SK-N-SH (cell line): ENCODE measurements around the gene COP1. TPM values are rescaled to one million over a fixed set of nuclear protein-coding genes. Genes with fewer than 3 reads are reported as not detected.

ENCODE experiments used
- CTCF ChIA-PET: fragments of 300-600, 350-600 bp; formaldehyde crosslinking; extraction: SDS; loops from one replicate; lab custom pipeline; 2021; lab: Yijun Ruan, JAX
- POLR2A ChIA-PET: fragments of 350-600 bp; sonication (Branson Sonifier 250); formaldehyde crosslinking; extraction: SDS; loops from one replicate; lab custom pipeline; 2020; ENCODE audit warnings: antibody characterized with exemption, inconsistent platforms; lab: Yijun Ruan, JAX
- DNase-seq: peaks from one replicate; pipeline ENCODE4 v3.0.0; 2012
- H2AFZ ChIP-seq: fragments of 200-600 bp; sonication (generic); 2 replicates; pipeline ENCODE4 v1.8.1; 2016; ENCODE audit warnings: antibody characterized with exemption, mild to moderate bottlenecking, low read depth
- H3F3A ChIP-seq: fragments of 200-600 bp; sonication (generic); replicated peaks from 2 replicates; pipeline ENCODE3; 2016; ENCODE audit warnings: antibody characterized with exemption, mild to moderate bottlenecking; ENCODE audit not compliant: insufficient read depth
- H3K27ac ChIP-seq, 2 experiments: fragments of 200-500 bp in 1 of 2; fragments of 200-600 bp in 1 of 2; sonication (Bioruptor generic) in 1 of 2; sonication (generic), shearing (Covaris generic) in 1 of 2; 2 replicates each; pipeline versions ENCODE4 v1.5.1 to v1.6.1; 2014 to 2016; ENCODE audit warnings: low read depth in 2 of 2, inconsistent platforms in 1 of 2, low read length in 1 of 2, mild to moderate bottlenecking in 1 of 2, mixed read lengths in 1 of 2
- H3K27me3 ChIP-seq: fragments of 200-600 bp; sonication (generic), shearing (Covaris generic); 2 replicates; pipeline ENCODE4 v1.6.1; 2016; ENCODE audit warnings: mixed run types; ENCODE audit not compliant: insufficient read depth
- H3K36me3 ChIP-seq, 2 experiments: fragments of 200-500 bp in 1 of 2; fragments of 200-600 bp in 1 of 2; sonication (Bioruptor generic) in 1 of 2; sonication (generic) in 1 of 2; replicated peaks in 1 of 2; 2 replicates each; pipeline versions ENCODE3 to v1.5.1; 2014 to 2016; ENCODE audit warnings: low read length in 1 of 2, mild to moderate bottlenecking in 1 of 2; ENCODE audit not compliant: insufficient read depth in 2 of 2, control insufficient read depth in 1 of 2
- H3K4me1 ChIP-seq, 2 experiments: fragments of 200-500 bp in 1 of 2; fragments of 200-600 bp in 1 of 2; sonication (Bioruptor generic) in 1 of 2; sonication (generic), shearing (Covaris generic) in 1 of 2; 2 replicates each; pipeline versions ENCODE4 v1.5.1 to v1.6.1; 2014 to 2016; ENCODE audit warnings: low read depth in 1 of 2, low read length in 1 of 2, mixed run types in 1 of 2; ENCODE audit not compliant: insufficient read depth in 2 of 2, control insufficient read depth in 1 of 2
- H3K4me2 ChIP-seq: fragments of 200-600 bp; sonication (generic), shearing (Covaris generic); 2 replicates; pipeline ENCODE4 v1.6.1; 2017; ENCODE audit warnings: mixed run types
- H3K4me3 ChIP-seq, 2 experiments: fragments of 200-500 bp in 1 of 2; fragments of 200-600 bp in 1 of 2; sonication (Bioruptor generic) in 1 of 2; sonication (generic), shearing (Covaris generic) in 1 of 2; 2 replicates each; pipeline versions ENCODE4 v1.5.1 to v1.8.1; 2014 to 2016; ENCODE audit warnings: low read depth in 2 of 2, inconsistent platforms in 1 of 2, low read length in 1 of 2, mild to moderate bottlenecking in 1 of 2, mixed read lengths in 1 of 2, moderate library complexity in 1 of 2
- H3K79me2 ChIP-seq: fragments of 200-600 bp; sonication (generic); 2 replicates; pipeline ENCODE4 v1.8.1; 2017; ENCODE audit warnings: mild to moderate bottlenecking; ENCODE audit not compliant: insufficient read depth
- H3K9ac ChIP-seq: fragments of 200-600 bp; sonication (generic); 2 replicates; pipeline ENCODE4 v1.6.1; 2017; ENCODE audit warnings: mixed run types
- H3K9me2 ChIP-seq: fragments of 200-600 bp; sonication (generic); 2 replicates; pipeline ENCODE4 v1.6.1; 2017; ENCODE audit warnings: mixed run types
- H3K9me3 ChIP-seq: fragments of 200-600 bp; sonication (generic); 2 replicates; pipeline ENCODE4 v1.6.1; 2017; ENCODE audit warnings: mixed run types, mild to moderate bottlenecking, moderate library complexity
- H4K20me1 ChIP-seq: fragments of 200-600 bp; sonication (generic); 2 replicates; pipeline ENCODE4 v1.6.1; 2017; ENCODE audit warnings: mild to moderate bottlenecking, mixed run types; ENCODE audit not compliant: insufficient read depth
- CHD2 ChIP-seq: fragments of 150-350 bp; IDR thresholded peaks from 2 replicates; pipeline ENCODE4 v1.6.1; 2018; ENCODE audit warnings: low read length; ENCODE audit not compliant: partially characterized antibody
- EP300 ChIP-seq, 2 experiments: IDR thresholded peaks; 2 replicates each; pipeline versions ENCODE4 v1.4.0 to v1.6.1; 2012; ENCODE audit warnings: borderline replicate concordance in 1 of 2, low read depth in 1 of 2, low read length in 1 of 2
- EZH2phosphoT487 ChIP-seq: fragments of 200-600 bp; sonication (generic); IDR thresholded peaks from 2 replicates; pipeline ENCODE4 v1.6.1; 2017; ENCODE audit warnings: low read depth, mixed run types, mild to moderate bottlenecking, antibody characterized with exemption, moderate library complexity, borderline replicate concordance
- FOSL2 ChIP-seq: IDR thresholded peaks from 2 replicates; pipeline ENCODE4 v1.4.0; 2012; ENCODE audit warnings: low read depth, mild to moderate bottlenecking, moderate library complexity, borderline replicate concordance
- FOXJ3 ChIP-seq: sonication (generic); formaldehyde crosslinking; IDR thresholded peaks from 2 replicates; pipeline ENCODE4 v1.5.1; 2020; ENCODE audit warnings: mild to moderate bottlenecking, missing genetic modification reagents
- FOXM1 ChIP-seq: IDR thresholded peaks from 2 replicates; pipeline ENCODE4 v1.4.0; 2012; ENCODE audit warnings: low read depth, mild to moderate bottlenecking
- GATA2 ChIP-seq: sonication (generic); formaldehyde crosslinking; IDR thresholded peaks from 2 replicates; pipeline ENCODE4 v1.5.0; 2020; ENCODE audit warnings: mild to moderate bottlenecking, missing genetic modification reagents
- NFIC ChIP-seq: IDR thresholded peaks from 2 replicates; pipeline ENCODE4 v1.4.0; 2012; ENCODE audit warnings: borderline replicate concordance
- POLR2AphosphoS5 ChIP-seq: IDR thresholded peaks from 2 replicates; pipeline ENCODE4 v1.6.1; 2012; ENCODE audit warnings: low read depth, low read length
- SMC3 ChIP-seq: IDR thresholded peaks from 2 replicates; pipeline ENCODE4 v1.6.1; 2012; ENCODE audit warnings: low read depth, low read length, improper control_type of control experiment
- TAF1 ChIP-seq: IDR thresholded peaks from 2 replicates; pipeline ENCODE4 v1.6.1; 2012; ENCODE audit warnings: low read depth, mild to moderate bottlenecking, low read length, moderate library complexity, borderline replicate concordance
- TCF12 ChIP-seq: IDR thresholded peaks from 2 replicates; pipeline ENCODE4 v1.4.0; 2012
- YY1 ChIP-seq: IDR thresholded peaks from 2 replicates; pipeline ENCODE4 v1.4.0; 2012; ENCODE audit warnings: low read depth, mild to moderate bottlenecking
- WGBS: methylation state at CpG from one replicate; pipeline ENCODE4 v1.1.6; 2017; ENCODE audit warnings: low lambda C conversion rate; 5-methylcytosine and 5-hydroxymethylcytosine counted together
- polyA plus RNA-seq, 3 experiments: library from polyadenylated mRNA; depleted of rRNA; stranded (reverse); fragments of >200 nt; gene quantifications; 2 replicates each; pipeline ENCODE4 v1.2.3, GENCODE V29; 2012

COP1 gene
- polyA plus RNA-seq, 1 of the 3 experiments (the other 2 are of a cell fraction): 10.3 TPM

DNA sequence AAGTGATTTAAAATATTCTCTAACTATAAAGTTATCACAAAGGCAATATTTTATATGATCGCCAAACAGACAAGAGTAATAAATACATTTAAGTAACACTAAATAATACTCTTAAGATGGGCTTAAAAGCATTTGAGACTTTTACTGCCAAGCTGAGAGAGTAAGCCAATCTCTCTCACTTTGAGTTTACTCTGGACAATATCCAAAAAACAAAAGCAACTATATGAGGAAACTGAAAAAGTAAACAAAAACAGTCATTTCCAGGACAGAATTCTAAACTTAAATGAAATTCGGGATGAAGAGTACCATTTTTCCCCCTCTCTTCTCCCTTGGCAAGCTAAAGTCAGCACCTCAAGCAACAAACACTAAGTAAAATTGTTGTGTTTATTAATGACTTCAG lies 173.2 kb downstream of the COP1 start:
- DNase-seq: no peak
- CTCF ChIA-PET: no interaction called here
- H3K79me2 ChIP-seq: 0 out of 2 replicates have a peak, but pooled peaks cover 5% of the 10 kb centered on the region
- no peak overlapping the region for H3K4me3 ChIP-seq
- no peak overlapping the region for H2AFZ ChIP-seq
- no peaks in the 10 kb centered on the region for H3K27me3 ChIP-seq
- H3K9me3 ChIP-seq: no peaks in the 10 kb centered on the region
- TF ChIP-seq YY1 (no peak), FOXJ3 (CRISPR knock-in tag) (no peak), SMC3 (no peak), TAF1 (no peak), NFIC (no peak), GATA2 (CRISPR knock-in tag) (no peak), EP300 (IDR thresholded peaks at IDR 0.05; ENCODE audit: borderline replicate concordance in 1 of 2, low read depth in 1 of 2, low read length in 1 of 2) (no peak), CHD2 (no peak), EZH2phosphoT487 (no peak), FOXM1 (no peak), FOSL2 (no peak)
- TF ChIP-seq, all 33 proteins: peak for 0
- peaks cover 17% of the 10 kb centered on the region for H3F3A ChIP-seq
- POLR2A ChIA-PET: no interaction called here
- H3K9ac ChIP-seq: no peak overlapping the region
- H3K36me3 ChIP-seq: peaks cover 30 to 35% of the 10 kb centered on the region in 2 experiments
- 0 out of 4 replicates have a peak overlapping the region, but pooled peaks of 1 of the 2 experiments have one; percentile 8 for H3K27ac ChIP-seq
- no peaks in the 10 kb centered on the region for H3K9me2 ChIP-seq
- H3K4me2 ChIP-seq: no peak overlapping the region
- peaks cover 3 to 15% of the 10 kb centered on the region in 2 experiments; a peak in 3 of 4 replicates for H3K4me1 ChIP-seq
- WGBS: 78% methylated on average over 2 of the region's 2 CpGs
- no peaks in the 10 kb centered on the region for H4K20me1 ChIP-seq

DNA sequence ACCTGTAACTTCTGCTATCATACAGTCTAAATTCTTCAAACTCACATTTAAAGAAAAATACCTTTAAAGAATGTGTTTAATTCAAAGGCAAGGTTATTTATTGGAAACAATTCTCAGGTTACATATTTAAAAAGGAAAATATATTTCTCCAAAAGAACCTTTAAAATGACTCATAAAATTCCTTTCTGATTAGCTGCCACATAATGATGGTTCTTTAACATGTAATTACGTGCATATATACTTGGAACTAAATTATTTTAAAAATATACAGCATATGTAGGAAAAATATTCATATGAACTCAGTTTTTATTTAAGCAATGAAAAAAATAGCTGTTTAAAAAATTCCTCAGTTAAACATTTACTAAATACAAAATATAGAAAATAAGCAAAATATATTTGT lies 173.6 kb downstream of the COP1 start:
- Histone ChIP-seq H3K4me3 (no peak overlapping the region), H3K79me2 (0 out of 2 replicates have a peak, but pooled peaks cover 5% of the 10 kb centered on the region), H3K36me3 (peaks cover 27 to 31% of the 10 kb centered on the region in 2 experiments), H4K20me1 (no peaks in the 10 kb centered on the region), H3K4me2 (no peak overlapping the region), H3K9ac (no peak overlapping the region), H3K9me3 (no peaks in the 10 kb centered on the region), H3K27me3 (no peaks in the 10 kb centered on the region), H3K9me2 (no peaks in the 10 kb centered on the region), H3K27ac (no peak overlapping the region), H3K4me1 (peaks cover 3 to 15% of the 10 kb centered on the region in 2 experiments; a peak in 3 of 4 replicates), H2AFZ (no peak overlapping the region), H3F3A (peaks cover 17% of the 10 kb centered on the region)
- ChIA-PET CTCF (no interaction called here), POLR2A (no interaction called here)
- peak; percentile 9; the same call in 1 of the 2 replicates for TF ChIP-seq FOSL2
- no peak for TF ChIP-seq POLR2AphosphoS5
- TF ChIP-seq TCF12: no peak
- DNase-seq: no peak
- 24% methylated on average over 1 of the region's 1 CpG for WGBS
